OCI-LY7 (cell line): Measurements from ENCODE around the gene DNMT1. TPM values are rescaled to one million over a fixed set of nuclear protein-coding genes. Genes with fewer than 3 reads are reported as not detected.
A peak's percentile ranks its signal among the peaks of the same experiment; 100 is the strongest.

Source experiments
- BruUV-seq: library from RNA; stranded (reverse); fragments of 400-500 nt; replicated peaks from 2 replicates; lab custom pipeline; 2021; lab: Mats Ljungman, UMichigan
- CTCF ChIA-PET: fragments of 300-600 bp; sonication (Branson Sonifier 250); formaldehyde crosslinking; loops from one replicate; lab custom pipeline; 2022; ENCODE audit warnings: antibody characterized with exemption; ENCODE audit not compliant: unreplicated experiment; lab: Charles Lee
- POLR2A ChIA-PET: fragments of 300-600 bp; sonication (Branson Sonifier 250); formaldehyde crosslinking; loops from one replicate; lab custom pipeline; 2022; ENCODE audit warnings: antibody characterized with exemption; lab: Charles Lee
- DNase-seq: peaks from one replicate; pipeline ENCODE4 v3.0.0-alpha.2; 2015; ENCODE audit warnings: low spot score
- H2AFZ ChIP-seq: fragments of 200-600 bp; sonication (generic), shearing (Covaris generic); 2 replicates; pipeline ENCODE4 v1.6.1; 2014; ENCODE audit warnings: mild to moderate bottlenecking, antibody characterized with exemption, low read length, moderate library complexity
- H3K27ac ChIP-seq: fragments of 200-600 bp; sonication (generic); 2 replicates; pipeline ENCODE4 v1.5.1; 2014; ENCODE audit warnings: mixed run types, low read depth, mild to moderate bottlenecking, moderate library complexity, low read length, inconsistent platforms; ENCODE audit not compliant: poor library complexity, severe bottlenecking
- H3K36me3 ChIP-seq: fragments of 200-600 bp; sonication (generic); 2 replicates; pipeline ENCODE4 v1.6.1; 2014; ENCODE audit warnings: mild to moderate bottlenecking, antibody characterized with exemption, low read length, moderate library complexity, mixed read lengths; ENCODE audit not compliant: insufficient read depth
- H3K4me1 ChIP-seq: fragments of 200-600 bp; sonication (generic); 2 replicates; pipeline ENCODE4 v1.5.1; 2014; ENCODE audit warnings: mild to moderate bottlenecking, low read length; ENCODE audit not compliant: insufficient read depth, poor library complexity, severe bottlenecking
- H3K4me2 ChIP-seq: fragments of 200-600 bp; sonication (generic); 2 replicates; pipeline ENCODE4 v1.6.1; 2014; ENCODE audit warnings: mild to moderate bottlenecking, low read length
- H3K4me3 ChIP-seq: fragments of 200-600 bp; sonication (generic); 2 replicates; pipeline ENCODE4 v1.5.1; 2014; ENCODE audit warnings: mild to moderate bottlenecking, low read depth, low read length; ENCODE audit not compliant: poor library complexity, severe bottlenecking
- H3K79me2 ChIP-seq: fragments of 200-600 bp; sonication (generic); 2 replicates; pipeline ENCODE4 v1.6.1; 2016; ENCODE audit warnings: low read depth, mild to moderate bottlenecking, low read length, moderate library complexity, mixed read lengths; ENCODE audit not compliant: insufficient read depth
- H3K9me2 ChIP-seq: fragments of 200-600 bp; sonication (generic); 2 replicates; pipeline ENCODE4 v1.6.1; 2016; ENCODE audit warnings: mild to moderate bottlenecking, low read length, mixed read lengths; ENCODE audit not compliant: insufficient read depth
- H3K9me3 ChIP-seq: fragments of 200-600 bp; sonication (generic); 2 replicates; pipeline ENCODE4 v1.6.1; 2014; ENCODE audit warnings: mild to moderate bottlenecking, mixed run types, low read length, mixed read lengths
- H4K20me1 ChIP-seq: fragments of 200-600 bp; sonication (generic); 2 replicates; pipeline ENCODE4 v1.6.1; 2014; ENCODE audit warnings: mild to moderate bottlenecking, antibody characterized with exemption, low read length, moderate library complexity, mixed read lengths; ENCODE audit not compliant: insufficient read depth
- EZH2phosphoT487 ChIP-seq: fragments of 200-600 bp; sonication (generic); IDR thresholded peaks from 2 replicates; pipeline ENCODE4 v1.6.1; 2018; ENCODE audit warnings: low read depth, borderline replicate concordance, mild to moderate bottlenecking, mixed run types, antibody characterized with exemption, low read length, moderate library complexity, mixed read lengths
- intact Hi-C: fragments of 100-400 bp; cut with micrococcal nuclease; formaldehyde crosslinking; loops from one replicate; pipeline ENCODE4 v1.10.0; 2022; ENCODE audit not compliant: unreplicated experiment
- total RNA-seq, 2 experiments: library from RNA; depleted of rRNA in 1 of 2; stranded (reverse); fragments of >200 nt in 1 of 2; shearing (Covaris generic) in 1 of 2; gene quantifications; 2 replicates each; pipeline ENCODE4 v1.2.3, GENCODE V29; 2014 to 2022
- TF ChIP-seq, protein P1 (sequence below): fragments of 200-600 bp; sonication (generic); conservative IDR thresholded peaks from 2 replicates; pipeline ENCODE4 v1.5.1; 2014; ENCODE audit warnings: mild to moderate bottlenecking, antibody characterized with exemption, low read length, moderate library complexity, mixed read lengths

The DNMT1 gene
- total RNA-seq, 2 experiments from 2014 or later, result 329 to 680 TPM

DNA sequence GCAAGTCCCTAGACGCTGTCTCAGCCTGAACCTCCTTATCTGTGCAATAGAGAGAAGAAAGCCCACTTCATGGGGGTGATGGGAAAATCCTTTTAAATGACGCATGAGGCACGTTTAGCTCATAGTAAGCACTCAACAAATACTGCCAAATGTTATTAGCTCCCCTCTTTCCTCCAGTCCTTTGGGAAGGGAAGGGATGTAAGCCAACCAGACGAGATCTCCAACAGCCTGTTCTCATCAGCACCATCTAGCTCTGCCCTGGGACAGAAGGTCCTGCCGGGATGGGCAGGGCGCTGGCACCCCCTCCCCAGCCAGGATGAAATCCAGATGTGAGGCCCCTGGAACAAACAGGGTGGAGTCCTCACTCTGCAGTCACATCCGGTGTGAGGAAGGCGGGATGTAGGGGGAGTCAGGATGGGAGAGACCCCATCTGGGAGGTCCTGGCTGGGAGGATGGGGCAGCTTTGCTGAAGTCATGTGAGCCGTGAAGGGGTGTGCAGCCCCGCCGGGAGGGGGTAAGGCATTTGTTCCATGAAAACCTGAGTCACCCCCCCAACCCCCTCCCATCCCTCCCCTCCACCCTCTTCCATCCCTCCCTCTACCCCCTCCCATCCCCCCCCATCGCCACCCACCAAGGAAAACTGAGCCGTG, 31.7 kb upstream of the DNMT1 start:
- Histone ChIP-seq H3K4me3 (peak overlapping the region; percentile 61), H3K9me3 (no peaks in the 10 kb centered on the region), H3K4me2 (peak overlapping the region; percentile 95), H2AFZ (no peak overlapping the region), H3K4me1 (peaks cover 82% of the 10 kb centered on the region), H4K20me1 (no peaks in the 10 kb centered on the region), H3K27ac (peak overlapping the region; percentile 95), H3K36me3 (peaks cover 80% of the 10 kb centered on the region), H3K9me2 (no peaks in the 10 kb centered on the region), H3K79me2 (peaks cover 93% of the 10 kb centered on the region)
- intact Hi-C loops, result no loop called here
- no peak for DNase-seq
- ChIA-PET POLR2A (interaction anchor here (0.7 to 1.6 kb wide), 4 partner anchors 13 to 195 kb away, joined by 3 to 8 read pairs (median 4); no protein-coding TSS in a partner anchor), CTCF (interaction anchor here (0.6 to 1.8 kb wide), 2 partner anchors 12 to 18 kb away, joined by 4 to 12 read pairs; no protein-coding TSS in a partner anchor)
- BruUV-seq, result no TSS peak
- TF ChIP-seq, protein P1, sequence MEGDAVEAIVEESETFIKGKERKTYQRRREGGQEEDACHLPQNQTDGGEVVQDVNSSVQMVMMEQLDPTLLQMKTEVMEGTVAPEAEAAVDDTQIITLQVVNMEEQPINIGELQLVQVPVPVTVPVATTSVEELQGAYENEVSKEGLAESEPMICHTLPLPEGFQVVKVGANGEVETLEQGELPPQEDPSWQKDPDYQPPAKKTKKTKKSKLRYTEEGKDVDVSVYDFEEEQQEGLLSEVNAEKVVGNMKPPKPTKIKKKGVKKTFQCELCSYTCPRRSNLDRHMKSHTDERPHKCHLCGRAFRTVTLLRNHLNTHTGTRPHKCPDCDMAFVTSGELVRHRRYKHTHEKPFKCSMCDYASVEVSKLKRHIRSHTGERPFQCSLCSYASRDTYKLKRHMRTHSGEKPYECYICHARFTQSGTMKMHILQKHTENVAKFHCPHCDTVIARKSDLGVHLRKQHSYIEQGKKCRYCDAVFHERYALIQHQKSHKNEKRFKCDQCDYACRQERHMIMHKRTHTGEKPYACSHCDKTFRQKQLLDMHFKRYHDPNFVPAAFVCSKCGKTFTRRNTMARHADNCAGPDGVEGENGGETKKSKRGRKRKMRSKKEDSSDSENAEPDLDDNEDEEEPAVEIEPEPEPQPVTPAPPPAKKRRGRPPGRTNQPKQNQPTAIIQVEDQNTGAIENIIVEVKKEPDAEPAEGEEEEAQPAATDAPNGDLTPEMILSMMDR, result no peak
- TF ChIP-seq EZH2phosphoT487, result no peak

DNA sequence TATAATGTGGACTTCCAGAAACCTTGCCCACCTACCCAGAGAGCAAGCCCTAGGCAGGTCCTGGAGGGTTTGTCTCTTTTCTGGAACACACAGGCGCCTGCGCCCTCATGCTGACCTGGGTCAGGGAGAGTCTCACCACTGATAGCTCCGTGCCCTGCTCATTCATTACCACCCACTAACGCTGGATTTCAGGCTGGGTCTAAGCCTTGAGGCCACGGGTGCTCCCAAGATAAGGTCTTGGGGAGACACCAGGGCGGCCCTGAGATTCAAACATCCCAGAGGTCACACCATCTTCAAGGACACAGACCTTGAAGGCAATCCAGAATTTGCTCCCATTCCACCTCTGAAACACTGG, 31.2 kb upstream of the DNMT1 start:
- intact Hi-C loops, result no loop called here
- POLR2A ChIA-PET, result interaction anchor here (1.0 to 1.6 kb wide), 3 partner anchors 12 to 99 kb away, joined by 3 to 8 read pairs (median 5); no protein-coding TSS in a partner anchor
- Histone ChIP-seq H3K4me1 (peaks cover 85% of the 10 kb centered on the region), H3K4me2 (peak overlapping the region; percentile 95), H2AFZ (no peak overlapping the region), H3K9me3 (no peaks in the 10 kb centered on the region), H3K4me3 (peak overlapping the region; percentile 61), H3K27ac (peak overlapping the region; percentile 95), H4K20me1 (no peaks in the 10 kb centered on the region), H3K36me3 (peaks cover 85% of the 10 kb centered on the region), H3K79me2 (peaks cover 96% of the 10 kb centered on the region), H3K9me2 (no peaks in the 10 kb centered on the region)
- DNase-seq, result no peak
- TF ChIP-seq EZH2phosphoT487, result no peak
- TF ChIP-seq, protein P1, result no peak
- BruUV-seq, result no TSS peak
- CTCF ChIA-PET, result no interaction called here

DNA sequence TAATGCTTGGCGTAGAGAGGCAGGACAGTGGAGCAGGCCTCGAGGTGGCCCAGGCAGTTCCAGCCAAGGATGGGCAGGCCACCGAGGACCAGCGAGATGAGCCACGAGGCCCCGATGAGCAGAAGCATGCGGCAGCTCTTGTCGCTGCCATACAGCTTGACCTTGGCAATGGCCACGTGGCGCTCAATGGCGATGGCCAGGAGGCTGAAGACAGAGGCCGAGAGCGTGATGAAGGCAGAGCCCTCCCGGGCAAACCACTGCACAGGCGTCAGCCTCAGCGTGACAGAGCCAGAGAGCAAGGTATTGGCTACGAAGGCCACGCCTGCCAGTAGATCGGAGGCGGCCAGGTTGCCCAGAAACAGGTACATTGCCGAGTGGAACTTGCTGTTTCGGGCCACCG, 29.6 kb upstream of the DNMT1 start:
- peak overlapping the region; percentile 95 for H3K27ac ChIP-seq
- ChIA-PET CTCF (no interaction called here), POLR2A (no interaction called here)
- no peak overlapping the region for H2AFZ ChIP-seq
- intact Hi-C loops, result no loop called here
- no peak for DNase-seq
- no peak overlapping the region for H3K4me3 ChIP-seq
- no peaks in the 10 kb centered on the region for H3K9me2 ChIP-seq
- peaks cover 80% of the 10 kb centered on the region for H3K36me3 ChIP-seq
- H3K9me3 ChIP-seq, result no peaks in the 10 kb centered on the region
- peaks cover 86% of the 10 kb centered on the region for H3K79me2 ChIP-seq
- no peak for TF ChIP-seq EZH2phosphoT487
- TF ChIP-seq, protein P1, result no peak
- H3K4me2 ChIP-seq, result no peak overlapping the region; the same call in 1 of the 2 replicates
- no TSS peak for BruUV-seq
- H4K20me1 ChIP-seq, result no peaks in the 10 kb centered on the region
- peaks cover 99% of the 10 kb centered on the region for H3K4me1 ChIP-seq
